ENCODE data around the gene BRINP1. TPM values are rescaled to one million over a fixed set of nuclear protein-coding genes. Genes with fewer than 3 reads are reported as not detected.

The BRINP1 gene
- total RNA-seq (1 to 10 TPM in 1 of 5 donors, not detected in 4; 1.1 TPM), polyA plus RNA-seq (under 1 TPM in 2 of 3 donors, not detected in 1; 0.05 to 0.06 TPM)
- long read RNA-seq, donor 1, result 0 reads
- long read RNA-seq, donor 2, result 0 reads
- long read RNA-seq, donor 3, result 0 reads
- long read RNA-seq, donor 4, result 0 reads
- long read RNA-seq, donor 5, result 0 reads
- long read RNA-seq, donor 6, result 0 reads
- long read RNA-seq, donor 7, result 0 reads
- long read RNA-seq, donor 8, result 0 reads
- long read RNA-seq, donor 9, result 0 reads
- long read RNA-seq, donor 10, result 0 reads

- 2 to 7% (median 5%) methylated on average over 63 to 91 of the region's 91 CpGs for WGBS, 5 donors
- TF ChIP-seq POLR2A (IDR thresholded peaks at IDR 0.05), result no peak
- TF ChIP-seq POLR2AphosphoS5 (IDR thresholded peaks at IDR 0.05), result no peak
- TF ChIP-seq CTCF (IDR thresholded peaks at IDR 0.05), result no peak
- no peak for TF ChIP-seq EP300 (IDR thresholded peaks at IDR 0.05)
- H3K36me3 ChIP-seq, result no peaks in the 10 kb centered on the region
- peaks cover 0 to 21% (median 6%) of the 10 kb centered on the region in 4 donors for H3K9me3 ChIP-seq
- peaks cover 14 to 60% (median 31%) of the 10 kb centered on the region in 3 donors for H3K27me3 ChIP-seq
- peaks cover 0 to 17% (median 9%) of the 10 kb centered on the region in 4 donors for H3K4me1 ChIP-seq
- intact Hi-C loops (cut with DNase I; ENCODE audit: low total_unique reads), result no loop called here
- H3K27ac ChIP-seq, result no peak within 1 kb of the TSS
- peak in 1 of 2 donors; percentile 71 for DNase-seq
- H3K4me3 ChIP-seq, result peak within 1 kb of the TSS; percentile 23 to 36 (median 31)
These were observed at the start of gene BRINP1 for GRCh38 chr9:119368681-119369581. Gene BRINP1, minus strand, starts transcription at chr9:119369435. Its CDS starts 56,080 bp downstream, at chr9:119313355.

- no peaks in the 10 kb centered on the region for H3K27me3 ChIP-seq
- no peak overlapping the region for H3K27ac ChIP-seq
- TF ChIP-seq POLR2AphosphoS5 (IDR thresholded peaks at IDR 0.05) (no peak), CTCF (IDR thresholded peaks at IDR 0.05) (no peak), EP300 (IDR thresholded peaks at IDR 0.05) (no peak), POLR2A (IDR thresholded peaks at IDR 0.05) (no peak)
- intact Hi-C loops (cut with DNase I; ENCODE audit: low total_unique reads), result no loop called here
- no peak for DNase-seq
- H3K4me1 ChIP-seq, result no peaks in the 10 kb centered on the region
- no peaks in the 10 kb centered on the region for H3K36me3 ChIP-seq
- WGBS, 5 donors, result 50 to 63% (median 59%) methylated on average over 1 of the region's 1 CpG
- no peak overlapping the region for H3K4me3 ChIP-seq
- no peaks in the 10 kb centered on the region for H3K9me3 ChIP-seq
These were observed 49.5 kb upstream of the BRINP1 start for GRCh38 chr9:119418721-119419120.

- Histone ChIP-seq H3K36me3 (no peaks in the 10 kb centered on the region), H3K27ac (no peak overlapping the region), H3K4me3 (no peak overlapping the region), H3K4me1 (no peaks in the 10 kb centered on the region), H3K9me3 (peaks cover 0 to 5% (median 2%) of the 10 kb centered on the region in 4 donors), H3K27me3 (no peaks in the 10 kb centered on the region)
- TF ChIP-seq POLR2AphosphoS5 (IDR thresholded peaks at IDR 0.05), result no peak
- TF ChIP-seq POLR2A (IDR thresholded peaks at IDR 0.05), result no peak
- no peak for TF ChIP-seq CTCF (IDR thresholded peaks at IDR 0.05)
- DNase-seq, result no peak
- intact Hi-C loops (cut with DNase I; ENCODE audit: low total_unique reads), result no loop called here
These were observed 47.6 kb upstream of the BRINP1 start for GRCh38 chr9:119416793-119417192.

GRCh38 chr9:119412399-119412798 is 43.2 kb upstream of the BRINP1 start:
- intact Hi-C loops (cut with DNase I; ENCODE audit: low total_unique reads), result no loop called here
- 53 to 69% (median 60%) methylated on average over 4 of the region's 4 CpGs for WGBS, 5 donors
- TF ChIP-seq POLR2AphosphoS5 (IDR thresholded peaks at IDR 0.05) (no peak), POLR2A (IDR thresholded peaks at IDR 0.05) (no peak), EP300 (IDR thresholded peaks at IDR 0.05) (no peak), CTCF (IDR thresholded peaks at IDR 0.05) (no peak)

More at GRCh38 chr9:119412399-119412798, 43.2 kb upstream of the BRINP1 start:
- H3K4me1 ChIP-seq, result no peaks in the 10 kb centered on the region
- H3K9me3 ChIP-seq, result peaks cover 0 to 5% (median 2%) of the 10 kb centered on the region in 4 donors
- no peaks in the 10 kb centered on the region for H3K36me3 ChIP-seq
- H3K27me3 ChIP-seq, result no peaks in the 10 kb centered on the region
- H3K27ac ChIP-seq, result no peak overlapping the region
- H3K4me3 ChIP-seq, result no peak overlapping the region
- no peak for DNase-seq

Measured in stomach (tissue), 19 donors.